Measurements from ENCODE around the gene NEK1.

The NEK1 gene

DNA sequence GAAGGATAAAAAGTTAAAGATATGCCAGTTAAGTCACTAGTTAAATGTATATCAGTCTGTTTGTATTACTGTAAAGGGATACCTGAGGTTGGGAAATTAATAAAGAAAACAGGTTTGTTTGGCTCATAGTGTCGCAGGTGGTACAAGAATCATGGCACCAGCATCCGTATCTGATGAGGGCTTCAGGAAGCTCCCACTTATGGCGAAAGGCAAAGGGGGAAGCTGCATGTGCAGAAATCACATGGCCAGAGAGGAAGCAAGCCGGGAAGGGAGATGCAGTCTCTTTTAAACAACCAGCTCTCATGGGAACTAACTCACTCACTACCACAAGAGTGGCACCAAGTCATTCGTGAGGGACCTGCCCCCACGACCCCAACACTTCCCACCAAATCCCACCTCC, 249.8 kb downstream of the NEK1 start:
- Histone ChIP-seq H3K9ac (ENCODE audit: low read depth, low read length) (no peak overlapping the region), H3K4me3 (ENCODE audit: low read depth in 1 of 2, low read length in 2 of 2) (no peak overlapping the region), H2AFZ (ENCODE audit: low read depth, low read length) (no peak overlapping the region), H4K20me1 (ENCODE audit: insufficient read depth, low read length) (no peaks in the 10 kb centered on the region), H3K9me3 (ENCODE audit: insufficient read depth, low read length, severe bottlenecking) (no peaks in the 10 kb centered on the region), H3K79me2 (ENCODE audit: insufficient read depth, low read length) (no peaks in the 10 kb centered on the region), H3K27ac (ENCODE audit: low read length) (no peak overlapping the region), H3K4me1 (ENCODE audit: insufficient read depth, low read length) (no peaks in the 10 kb centered on the region), H3K4me2 (ENCODE audit: insufficient read depth, low read length) (no peak overlapping the region), H3K36me3 (ENCODE audit: insufficient read depth, low read length) (no peaks in the 10 kb centered on the region), H3K27me3 (ENCODE audit: insufficient read depth, low read length, poor library complexity) (no peaks in the 10 kb centered on the region)
- TF ChIP-seq EZH2 (IDR thresholded peaks at IDR 0.05; ENCODE audit: borderline replicate concordance, low read depth, low read length, severe bottlenecking): no peak
- TF ChIP-seq, protein P1, sequence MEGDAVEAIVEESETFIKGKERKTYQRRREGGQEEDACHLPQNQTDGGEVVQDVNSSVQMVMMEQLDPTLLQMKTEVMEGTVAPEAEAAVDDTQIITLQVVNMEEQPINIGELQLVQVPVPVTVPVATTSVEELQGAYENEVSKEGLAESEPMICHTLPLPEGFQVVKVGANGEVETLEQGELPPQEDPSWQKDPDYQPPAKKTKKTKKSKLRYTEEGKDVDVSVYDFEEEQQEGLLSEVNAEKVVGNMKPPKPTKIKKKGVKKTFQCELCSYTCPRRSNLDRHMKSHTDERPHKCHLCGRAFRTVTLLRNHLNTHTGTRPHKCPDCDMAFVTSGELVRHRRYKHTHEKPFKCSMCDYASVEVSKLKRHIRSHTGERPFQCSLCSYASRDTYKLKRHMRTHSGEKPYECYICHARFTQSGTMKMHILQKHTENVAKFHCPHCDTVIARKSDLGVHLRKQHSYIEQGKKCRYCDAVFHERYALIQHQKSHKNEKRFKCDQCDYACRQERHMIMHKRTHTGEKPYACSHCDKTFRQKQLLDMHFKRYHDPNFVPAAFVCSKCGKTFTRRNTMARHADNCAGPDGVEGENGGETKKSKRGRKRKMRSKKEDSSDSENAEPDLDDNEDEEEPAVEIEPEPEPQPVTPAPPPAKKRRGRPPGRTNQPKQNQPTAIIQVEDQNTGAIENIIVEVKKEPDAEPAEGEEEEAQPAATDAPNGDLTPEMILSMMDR (IDR thresholded peaks at IDR 0.05; ENCODE audit: borderline replicate concordance, extremely low read depth, low read length, poor library complexity, severe bottlenecking): no peak
- no peak for ATAC-seq (ENCODE audit: insufficient read depth, low read depth)
- no peak for DNase-seq

DNA sequence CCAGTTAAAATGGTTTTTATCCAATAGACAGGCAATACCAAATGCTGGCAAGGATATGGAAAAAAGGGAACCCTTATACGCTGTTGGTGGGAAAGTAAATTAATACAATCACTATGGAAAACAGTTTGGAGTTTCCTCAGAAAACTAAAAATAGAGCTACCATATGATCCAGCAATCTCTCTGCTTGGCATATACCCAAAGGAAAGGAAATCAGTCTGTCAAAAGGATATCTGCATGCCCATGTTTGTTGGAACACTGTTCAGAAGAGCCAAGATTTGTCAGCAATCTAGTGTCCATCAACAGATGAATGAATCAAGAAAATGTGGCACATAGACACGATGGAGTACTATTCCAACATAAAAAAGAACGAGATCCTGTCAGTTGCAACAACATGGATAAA, 250.6 kb downstream of the NEK1 start:
- DNase-seq: no peak
- Histone ChIP-seq H3K4me2 (ENCODE audit: insufficient read depth, low read length) (no peak overlapping the region), H3K9me3 (ENCODE audit: insufficient read depth, low read length, severe bottlenecking) (no peaks in the 10 kb centered on the region), H3K4me1 (ENCODE audit: insufficient read depth, low read length) (no peaks in the 10 kb centered on the region), H3K27ac (ENCODE audit: low read length) (no peak overlapping the region), H3K27me3 (ENCODE audit: insufficient read depth, low read length, poor library complexity) (no peaks in the 10 kb centered on the region), H3K36me3 (ENCODE audit: insufficient read depth, low read length) (no peaks in the 10 kb centered on the region), H3K9ac (ENCODE audit: low read depth, low read length) (no peak overlapping the region), H4K20me1 (ENCODE audit: insufficient read depth, low read length) (no peaks in the 10 kb centered on the region), H3K4me3 (ENCODE audit: low read depth in 1 of 2, low read length in 2 of 2) (no peak overlapping the region), H3K79me2 (ENCODE audit: insufficient read depth, low read length) (no peaks in the 10 kb centered on the region), H2AFZ (ENCODE audit: low read depth, low read length) (no peak overlapping the region)
- no peak for ATAC-seq (ENCODE audit: insufficient read depth, low read depth)
- TF ChIP-seq, protein P1 (IDR thresholded peaks at IDR 0.05; ENCODE audit: borderline replicate concordance, extremely low read depth, low read length, poor library complexity, severe bottlenecking): no peak
- TF ChIP-seq EZH2 (IDR thresholded peaks at IDR 0.05; ENCODE audit: borderline replicate concordance, low read depth, low read length, severe bottlenecking): no peak

DNA sequence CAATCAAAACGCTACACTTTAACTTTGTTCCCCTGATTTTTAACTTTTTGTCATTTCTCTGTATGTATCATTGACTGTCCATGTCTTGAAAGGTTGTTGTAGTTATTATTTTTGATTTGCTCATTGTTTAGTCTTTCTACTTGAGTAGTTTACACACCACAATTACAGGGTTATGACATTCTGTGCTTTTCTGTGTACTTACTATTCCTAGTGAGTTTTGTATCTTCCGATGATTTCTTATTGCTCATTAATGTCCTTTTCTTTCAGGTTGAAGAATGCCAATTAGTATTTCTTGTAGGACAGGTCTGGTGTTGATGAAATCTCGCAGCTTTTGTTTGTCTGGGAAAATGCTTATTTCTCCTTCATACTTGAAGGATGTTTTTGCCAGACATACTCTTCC, 252.4 kb downstream of the NEK1 start:
- ATAC-seq (ENCODE audit: insufficient read depth, low read depth) (no peak), DNase-seq (no peak)
- Histone ChIP-seq H3K9me3 (ENCODE audit: insufficient read depth, low read length, severe bottlenecking) (no peaks in the 10 kb centered on the region), H4K20me1 (ENCODE audit: insufficient read depth, low read length) (no peaks in the 10 kb centered on the region), H3K4me3 (ENCODE audit: low read depth in 1 of 2, low read length in 2 of 2) (no peak overlapping the region), H3K4me1 (ENCODE audit: insufficient read depth, low read length) (no peaks in the 10 kb centered on the region), H3K36me3 (ENCODE audit: insufficient read depth, low read length) (no peaks in the 10 kb centered on the region), H3K4me2 (ENCODE audit: insufficient read depth, low read length) (no peak overlapping the region), H3K27me3 (ENCODE audit: insufficient read depth, low read length, poor library complexity) (no peaks in the 10 kb centered on the region), H3K9ac (ENCODE audit: low read depth, low read length) (no peak overlapping the region), H3K27ac (ENCODE audit: low read length) (no peak overlapping the region), H2AFZ (ENCODE audit: low read depth, low read length) (no peak overlapping the region), H3K79me2 (ENCODE audit: insufficient read depth, low read length) (no peaks in the 10 kb centered on the region)
- no peak for TF ChIP-seq EZH2 (IDR thresholded peaks at IDR 0.05; ENCODE audit: borderline replicate concordance, low read depth, low read length, severe bottlenecking)
- TF ChIP-seq, protein P1 (IDR thresholded peaks at IDR 0.05; ENCODE audit: borderline replicate concordance, extremely low read depth, low read length, poor library complexity, severe bottlenecking): no peak

DNA sequence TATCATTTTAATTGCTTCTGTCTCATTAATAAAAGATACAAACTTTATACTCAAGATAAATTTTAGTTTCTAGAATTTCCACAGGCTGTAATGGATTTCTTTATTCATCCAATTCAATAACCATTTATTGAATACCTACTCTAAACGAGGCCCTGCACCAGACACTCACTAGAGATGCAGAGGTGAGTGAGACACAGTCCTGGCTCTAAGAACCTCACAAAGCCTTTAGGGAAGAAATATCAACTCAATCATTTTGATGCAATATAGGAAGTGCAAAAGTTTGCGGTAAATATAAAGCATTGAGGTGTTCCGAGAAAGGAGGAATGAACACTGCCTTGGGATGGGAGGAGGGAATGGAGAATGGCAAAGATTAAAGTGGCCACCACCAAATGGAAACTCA, 260.0 kb downstream of the NEK1 start:
- Histone ChIP-seq H3K27ac (ENCODE audit: low read length) (no peak overlapping the region), H3K4me3 (ENCODE audit: low read depth in 1 of 2, low read length in 2 of 2) (no peak overlapping the region), H3K79me2 (ENCODE audit: insufficient read depth, low read length) (no peaks in the 10 kb centered on the region), H3K9ac (ENCODE audit: low read depth, low read length) (no peak overlapping the region), H3K4me2 (ENCODE audit: insufficient read depth, low read length) (no peak overlapping the region), H3K4me1 (ENCODE audit: insufficient read depth, low read length) (no peaks in the 10 kb centered on the region), H2AFZ (ENCODE audit: low read depth, low read length) (no peak overlapping the region), H3K27me3 (ENCODE audit: insufficient read depth, low read length, poor library complexity) (no peaks in the 10 kb centered on the region), H4K20me1 (ENCODE audit: insufficient read depth, low read length) (no peaks in the 10 kb centered on the region), H3K9me3 (ENCODE audit: insufficient read depth, low read length, severe bottlenecking) (no peaks in the 10 kb centered on the region), H3K36me3 (ENCODE audit: insufficient read depth, low read length) (no peaks in the 10 kb centered on the region)
- no peak for TF ChIP-seq EZH2 (IDR thresholded peaks at IDR 0.05; ENCODE audit: borderline replicate concordance, low read depth, low read length, severe bottlenecking)
- TF ChIP-seq, protein P1 (IDR thresholded peaks at IDR 0.05; ENCODE audit: borderline replicate concordance, extremely low read depth, low read length, poor library complexity, severe bottlenecking): no peak
- DNase-seq (no peak), ATAC-seq (ENCODE audit: insufficient read depth, low read depth) (no peak)
